BLaER1 treated with 17β-estradiol and CSF1 and Interleukin-3, amounts not matched to agents 10 nM and 100 nM (cell line): Measurements from ENCODE around the gene LTC4S.

Experiments
- H3K27ac ChIP-seq, 11 experiments: shearing (Covaris generic); formaldehyde crosslinking; 2 replicates each; pipeline ENCODE4 v1.8.1; 2022
- H3K27me3 ChIP-seq, 11 experiments: shearing (Covaris generic); formaldehyde crosslinking; 2 replicates each; pipeline ENCODE4 v1.8.1; 2022
- H3K36me3 ChIP-seq, 11 experiments: shearing (Covaris generic); formaldehyde crosslinking; 2 replicates each; pipeline ENCODE4 v1.8.1; 2022
- H3K4me1 ChIP-seq, 10 experiments: shearing (Covaris generic); formaldehyde crosslinking; 2 replicates each; pipeline ENCODE4 v1.8.1; 2022
- H3K4me2 ChIP-seq, 11 experiments: shearing (Covaris generic); formaldehyde crosslinking; 2 replicates each; pipeline ENCODE4 v1.8.1; 2022
- H3K4me3 ChIP-seq, 10 experiments: shearing (Covaris generic); formaldehyde crosslinking; 2 replicates each; pipeline ENCODE4 v1.8.1; 2022
- H3K9ac ChIP-seq, 11 experiments: shearing (Covaris generic); formaldehyde crosslinking; 2 replicates each; pipeline ENCODE4 v1.8.1; 2022
- H3K9me3 ChIP-seq, 11 experiments: shearing (Covaris generic); formaldehyde crosslinking; replicated peaks in 1 of 11; 2 replicates each; pipeline ENCODE4 v1.8.1; 2022
- H4K20me1 ChIP-seq, 11 experiments: shearing (Covaris generic); formaldehyde crosslinking; 2 replicates each; pipeline ENCODE4 v1.8.1; 2022
- Cebpa-rat ChIP-seq, 11 experiments: shearing (Covaris generic); IDR thresholded peaks; 2 replicates each; pipeline ENCODE4 v1.8.1; 2022

LTC4S gene

GRCh38 chr5:179820483-179821297 is 26.9 kb downstream of the LTC4S start, which contains the start of gene SQSTM1:
Gene SQSTM1, plus strand, starts transcription at chr5:179820905. Its CDS starts 32 bp downstream, at chr5:179820937.
- Histone ChIP-seq H3K4me2 (peak within 1 kb of the TSS; percentile 89 to 100 (median 98)), H3K27ac (peak within 1 kb of the TSS; percentile 89 to 98 (median 94)), H3K36me3 (peaks cover 33 to 45% (median 41%) of the 10 kb centered on the region in 11 experiments), H3K9ac (peak within 1 kb of the TSS; percentile 91 to 99 (median 98)), H3K27me3 (peaks cover 19 to 30% (median 29%) of the 10 kb centered on the region in 11 experiments), H3K4me3 (peak within 1 kb of the TSS; percentile 87 to 100 (median 98)), H3K9me3 (no peaks in the 10 kb centered on the region), H4K20me1 (peaks cover 44 to 68% (median 49%) of the 10 kb centered on the region in 11 experiments), H3K4me1 (peaks cover 50 to 81% (median 59%) of the 10 kb centered on the region in 10 experiments)
- TF ChIP-seq Cebpa-rat (IDR thresholded peaks at IDR 0.05) = no peak

GRCh38 chr5:179821298-179822058 is 27.7 kb downstream of the LTC4S start:
- Histone ChIP-seq H3K4me2 (peak overlapping the region; percentile 89 to 100 (median 98)), H3K9ac (peak overlapping the region; percentile 91 to 99 (median 98)), H3K4me3 (peak overlapping the region; percentile 87 to 100 (median 98)), H3K27me3 (peaks cover 13 to 22% (median 21%) of the 10 kb centered on the region in 11 experiments), H3K4me1 (peaks cover 50 to 88% (median 60%) of the 10 kb centered on the region in 10 experiments), H3K27ac (peak overlapping the region; percentile 89 to 98 (median 94)), H3K36me3 (peaks cover 41 to 47% (median 43%) of the 10 kb centered on the region in 11 experiments), H3K9me3 (no peaks in the 10 kb centered on the region), H4K20me1 (peaks cover 50 to 68% (median 57%) of the 10 kb centered on the region in 11 experiments)
- no peak for TF ChIP-seq Cebpa-rat (IDR thresholded peaks at IDR 0.05)

- Histone ChIP-seq H3K4me1 (peaks cover 49 to 88% (median 59%) of the 10 kb centered on the region in 10 experiments), H3K9me3 (no peaks in the 10 kb centered on the region), H3K4me2 (peak overlapping the region; percentile 89 to 100 (median 98)), H3K27ac (peak overlapping the region in 5 of 11 experiments; percentile 89 to 98 (median 97); a peak in 4 of 22 replicates), H3K9ac (peak overlapping the region; percentile 91 to 99 (median 98); a peak in 21 of 22 replicates), H4K20me1 (peaks cover 50 to 68% (median 63%) of the 10 kb centered on the region in 11 experiments), H3K27me3 (peaks cover 7 to 17% (median 16%) of the 10 kb centered on the region in 11 experiments), H3K4me3 (peak overlapping the region; percentile 87 to 100 (median 98)), H3K36me3 (peaks cover 47 to 53% (median 48%) of the 10 kb centered on the region in 11 experiments)
- TF ChIP-seq Cebpa-rat (IDR thresholded peaks at IDR 0.05) = no peak
These were observed 28.3 kb downstream of the LTC4S start for GRCh38 chr5:179822059-179822432.

- H3K4me1 ChIP-seq = peaks cover 48 to 88% (median 59%) of the 10 kb centered on the region in 10 experiments
- no peaks in the 10 kb centered on the region for H3K9me3 ChIP-seq
- TF ChIP-seq Cebpa-rat (IDR thresholded peaks at IDR 0.05) = no peak
- peak overlapping the region in 9 of 10 experiments; percentile 87 to 100 (median 99); a peak in 15 of 20 replicates for H3K4me3 ChIP-seq
- peak overlapping the region; percentile 12 to 99 (median 98); a peak in 18 of 22 replicates for H3K9ac ChIP-seq
- H4K20me1 ChIP-seq = peaks cover 50 to 68% (median 67%) of the 10 kb centered on the region in 11 experiments
- H3K4me2 ChIP-seq = peak overlapping the region; percentile 89 to 100 (median 98)
- peak overlapping the region in 1 of 11 experiments; percentile 38; a peak in 1 of 22 replicates for H3K27ac ChIP-seq
- H3K36me3 ChIP-seq = peaks cover 48 to 57% (median 52%) of the 10 kb centered on the region in 11 experiments
- H3K27me3 ChIP-seq = peaks cover 3 to 12% (median 11%) of the 10 kb centered on the region in 11 experiments
These were observed 28.7 kb downstream of the LTC4S start for GRCh38 chr5:179822444-179822990.

- Histone ChIP-seq H3K9me3 (peaks cover 0 to 6% (median 4%) of the 10 kb centered on the region in 11 experiments; a peak in 10 of 22 replicates), H4K20me1 (peaks cover 54 to 84% (median 79%) of the 10 kb centered on the region in 11 experiments), H3K4me3 (peak overlapping the region in 1 of 10 experiments; percentile 21; a peak in 2 of 20 replicates), H3K27me3 (no peaks in the 10 kb centered on the region), H3K4me2 (peak overlapping the region in 3 of 11 experiments; percentile 91 to 100 (median 99); a peak in 5 of 22 replicates), H3K4me1 (peaks cover 42 to 88% (median 51%) of the 10 kb centered on the region in 10 experiments), H3K9ac (peak overlapping the region in 3 of 11 experiments; percentile 21 to 99 (median 98); a peak in 5 of 22 replicates), H3K27ac (no peak overlapping the region), H3K36me3 (peaks cover 63 to 72% (median 67%) of the 10 kb centered on the region in 11 experiments)
- TF ChIP-seq Cebpa-rat (IDR thresholded peaks at IDR 0.05) = no peak
These were observed 30.4 kb downstream of the LTC4S start for GRCh38 chr5:179823937-179824744.

- peaks cover 36 to 83% (median 45%) of the 10 kb centered on the region in 10 experiments for H3K4me1 ChIP-seq
- peak overlapping the region in 1 of 11 experiments; percentile 99; a peak in 3 of 22 replicates for H3K9ac ChIP-seq
- H4K20me1 ChIP-seq = peaks cover 54 to 89% (median 81%) of the 10 kb centered on the region in 11 experiments
- H3K36me3 ChIP-seq = peaks cover 69 to 78% (median 73%) of the 10 kb centered on the region in 11 experiments
- peak overlapping the region in 1 of 10 experiments; percentile 21; a peak in 1 of 20 replicates for H3K4me3 ChIP-seq
- H3K4me2 ChIP-seq = peak overlapping the region in 2 of 11 experiments; percentile 91 to 99; a peak in 4 of 22 replicates
- H3K27ac ChIP-seq = no peak overlapping the region
- H3K27me3 ChIP-seq = no peaks in the 10 kb centered on the region
- H3K9me3 ChIP-seq = peaks cover 0 to 11% (median 8%) of the 10 kb centered on the region in 11 experiments; a peak in 14 of 22 replicates
- TF ChIP-seq Cebpa-rat (IDR thresholded peaks at IDR 0.05) = no peak
These were observed 30.9 kb downstream of the LTC4S start for GRCh38 chr5:179824745-179825112.

GRCh38 chr5:179825655-179826182 is 31.9 kb downstream of the LTC4S start:
- Histone ChIP-seq H3K4me3 (no peak overlapping the region), H3K27me3 (no peaks in the 10 kb centered on the region), H3K4me2 (peak overlapping the region in 2 of 11 experiments; percentile 91 to 99; a peak in 4 of 22 replicates), H3K9me3 (peaks cover 0 to 21% (median 18%) of the 10 kb centered on the region in 11 experiments; a peak in 14 of 22 replicates), H4K20me1 (peaks cover 54 to 99% (median 81%) of the 10 kb centered on the region in 11 experiments), H3K27ac (no peak overlapping the region), H3K4me1 (peaks cover 27 to 75% (median 36%) of the 10 kb centered on the region in 10 experiments), H3K9ac (peak overlapping the region in 1 of 11 experiments; percentile 99; a peak in 1 of 22 replicates), H3K36me3 (peaks cover 78 to 88% (median 83%) of the 10 kb centered on the region in 11 experiments)
- TF ChIP-seq Cebpa-rat (IDR thresholded peaks at IDR 0.05) = no peak
